Cardiac septum (tissue), 1 donor: ENCODE data around the gene CD300A. TPM values are rescaled to one million over a fixed set of nuclear protein-coding genes. Genes with fewer than 3 reads are reported as not detected.
"Not testable (repeated sequence)": the region's sequence is repeated elsewhere in the genome, so short reads cannot be mapped to it uniquely, and the experiment has no call there.

Experiments used
- DNase-seq: peaks from one replicate; pipeline ENCODE4 v3.0.0-alpha.2; 2020; ENCODE audit warnings: low spot score
- intact Hi-C: fragments of 100-400 bp; cut with DNase I; formaldehyde crosslinking; loops from one replicate; pipeline ENCODE4 v1.14.0; 2022
- total RNA-seq: library from RNA; stranded (reverse); fragmentation: NEBNext Ultra II Directional; extraction: Animal tissue kit (Norgen Biotek cat#: 25700); gene quantifications from one replicate; pipeline ENCODE4 v1.2.1, GENCODE V29; 2021
- donor health status: DM: no; HTN: no; CAD: no.

CD300A gene
- total RNA-seq, 1 donor from 2014 or later = 2.6 TPM

- DNase-seq = peak; percentile 29
- intact Hi-C loops = not testable (repeated sequence)
Measured at GRCh38 chr17:74503949-74504348, 37.5 kb downstream of the CD300A start.

GRCh38 chr17:74508156-74508555, 41.7 kb downstream of the CD300A start:
- DNase-seq = no peak
- intact Hi-C loops = no loop called here

- intact Hi-C loops = no loop called here
- DNase-seq = no peak
Measured at GRCh38 chr17:74512036-74512435, 45.6 kb downstream of the CD300A start.

GRCh38 chr17:74512624-74513091, 46.2 kb downstream of the CD300A start:
- DNase-seq = no peak
- intact Hi-C loops = no loop called here

- intact Hi-C loops = no loop called here
- no peak for DNase-seq
Measured at GRCh38 chr17:74513987-74514631, 47.7 kb downstream of the CD300A start.

GRCh38 chr17:74514632-74515334, 48.3 kb downstream of the CD300A start:
- intact Hi-C loops = no loop called here
- DNase-seq = no peak

GRCh38 chr17:74515941-74516340, 49.5 kb downstream of the CD300A start:
- DNase-seq = no peak
- intact Hi-C loops = no loop called here

- no peak for DNase-seq
- intact Hi-C loops = no loop called here
Measured at GRCh38 chr17:74516561-74517328, 50.3 kb downstream of the CD300A start.

- DNase-seq, intact Hi-C loops: not testable (repeated sequence)
Measured at GRCh38 chr17:74518413-74518981, 52.1 kb downstream of the CD300A start.

GRCh38 chr17:74520016-74520434, 53.6 kb downstream of the CD300A start:
- peak; percentile 87 for DNase-seq
- intact Hi-C loops = no loop called here

- peak; percentile 68 for DNase-seq
Measured at GRCh38 chr17:74520790-74521480, 54.5 kb downstream of the CD300A start.

GRCh38 chr17:74521701-74522201, 55.3 kb downstream of the CD300A start:
- DNase-seq = peak; percentile 77
- intact Hi-C loops = no loop called here

More at GRCh38 chr17:74520790-74521480, 54.5 kb downstream of the CD300A start:
- intact Hi-C loops = no loop called here

GRCh38 chr17:74522381-74523105, 56.1 kb downstream of the CD300A start:
- intact Hi-C loops = no loop called here
- DNase-seq = peak; percentile 41

GRCh38 chr17:74523308-74523707, 56.9 kb downstream of the CD300A start:
- intact Hi-C loops = no loop called here

GRCh38 chr17:74524653-74525464, 58.4 kb downstream of the CD300A start:
- intact Hi-C loops = no loop called here
- DNase-seq = peak; percentile 61

More at GRCh38 chr17:74523308-74523707, 56.9 kb downstream of the CD300A start:
- peak; percentile 31 for DNase-seq

- intact Hi-C loops = no loop called here
- DNase-seq = no peak
Measured at GRCh38 chr17:74525465-74525725, 59.0 kb downstream of the CD300A start.

GRCh38 chr17:74525781-74526288, 59.4 kb downstream of the CD300A start:
- intact Hi-C loops = no loop called here
- DNase-seq = peak; percentile 46

- DNase-seq = no peak
- intact Hi-C loops = no loop called here
Measured at GRCh38 chr17:74526681-74527080, 60.2 kb downstream of the CD300A start.
